ENCODE measurements around the gene HLCS.

The HLCS gene

DNA sequence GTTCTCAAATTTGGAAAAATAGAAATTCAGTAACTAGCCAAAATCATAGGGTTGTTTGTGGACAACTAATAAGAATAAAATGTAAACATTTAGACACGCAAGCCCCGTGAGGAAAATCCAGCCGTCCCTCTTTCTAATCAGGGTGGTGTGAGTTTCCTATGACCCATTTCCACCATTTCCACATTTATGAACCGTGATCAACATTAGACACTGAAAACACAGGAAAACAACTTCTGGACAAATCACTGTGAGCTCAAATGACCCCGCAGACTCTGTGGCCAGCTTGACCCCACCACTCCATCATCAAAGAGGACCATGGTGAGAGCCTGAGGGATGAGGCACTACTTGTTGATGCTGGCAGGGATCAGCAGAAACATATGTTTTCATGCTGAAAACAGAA is 166.6 kb downstream of the HLCS start:
- no peak overlapping the region for H3K4me3 Mint-ChIP-seq
- peaks cover 64% of the 10 kb centered on the region for H3K36me3 Mint-ChIP-seq (ENCODE audit: low read depth)
- no peaks in the 10 kb centered on the region for H3K4me1 Mint-ChIP-seq (ENCODE audit: low read depth)
- no peaks in the 10 kb centered on the region for H3K27me3 Mint-ChIP-seq
- no peak overlapping the region for H3K27ac Mint-ChIP-seq
- H3K9me3 Mint-ChIP-seq: peaks cover 26% of the 10 kb centered on the region

DNA sequence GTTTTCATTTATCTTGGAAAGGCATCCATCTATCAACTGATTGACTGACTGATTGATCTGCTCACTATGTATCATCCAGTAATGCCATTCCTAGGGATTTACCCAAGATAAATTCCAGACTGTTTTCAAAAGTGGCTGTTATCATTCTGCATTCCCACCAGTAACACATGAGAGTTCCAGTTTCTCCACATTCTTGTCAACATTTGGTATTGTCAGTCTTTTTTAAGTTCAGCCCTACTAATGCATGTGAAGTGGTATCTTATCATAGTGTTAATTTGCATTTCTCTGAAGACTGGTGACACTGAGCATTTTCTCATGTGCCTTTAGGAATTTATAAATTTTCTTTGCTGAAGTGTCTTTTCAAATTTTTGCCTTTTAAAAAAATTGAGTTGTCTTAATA is 168.0 kb downstream of the HLCS start:
- H3K4me3 Mint-ChIP-seq: no peak overlapping the region
- H3K36me3 Mint-ChIP-seq (ENCODE audit: low read depth): peaks cover 63% of the 10 kb centered on the region
- H3K9me3 Mint-ChIP-seq: peaks cover 28% of the 10 kb centered on the region

DNA sequence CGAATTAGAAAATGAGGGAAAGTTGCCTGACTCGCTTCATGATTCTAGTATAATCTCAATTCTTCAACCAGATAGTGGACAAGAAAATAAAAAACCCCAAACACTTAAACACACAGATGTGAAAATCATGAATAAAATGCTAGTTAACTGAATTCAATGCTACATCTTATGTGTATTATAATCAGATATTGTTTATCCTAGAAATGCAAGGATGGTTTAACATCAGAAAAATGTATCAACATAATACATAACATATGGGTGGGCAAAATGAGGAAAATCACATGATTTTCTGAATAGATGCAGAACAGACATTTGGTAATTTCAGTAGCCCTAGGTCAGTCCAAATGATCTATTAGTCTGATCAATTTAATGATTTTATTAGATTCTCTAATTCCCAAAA is 170.4 kb downstream of the HLCS start:
- Mint-ChIP-seq H3K27me3 (no peaks in the 10 kb centered on the region), H3K27ac (no peak overlapping the region), H3K4me1 (ENCODE audit: low read depth) (no peaks in the 10 kb centered on the region), H3K4me3 (no peak overlapping the region), H3K36me3 (ENCODE audit: low read depth) (peaks cover 56% of the 10 kb centered on the region), H3K9me3 (peaks cover 28% of the 10 kb centered on the region)

More for the DNA sequence above, 168.0 kb downstream of the HLCS start:
- Mint-ChIP-seq H3K27me3 (no peaks in the 10 kb centered on the region), H3K27ac (no peak overlapping the region), H3K4me1 (ENCODE audit: low read depth) (no peaks in the 10 kb centered on the region)

DNA sequence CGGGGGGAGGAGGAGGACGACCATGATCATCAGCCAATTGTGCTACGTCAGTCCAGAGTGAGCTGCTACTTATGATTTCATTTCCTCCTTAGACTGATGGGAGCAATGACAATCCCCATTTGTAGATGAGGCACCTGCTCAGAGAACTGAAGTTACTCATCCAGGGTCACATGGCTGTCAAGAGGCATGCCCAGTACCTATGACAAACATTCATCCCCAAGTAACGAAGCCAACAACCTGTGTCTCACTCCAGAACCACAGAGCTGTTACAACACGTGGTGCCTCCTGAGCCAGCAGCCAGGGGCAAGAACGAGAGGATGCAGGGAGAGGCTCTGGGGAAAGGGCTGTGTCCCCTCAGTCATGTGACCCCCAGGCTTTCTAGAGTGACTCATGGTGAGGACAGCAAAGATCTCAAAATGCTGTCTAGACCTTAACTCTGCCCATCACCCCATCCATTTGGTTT is 173.9 kb downstream of the HLCS start:
- no peak overlapping the region for H3K27ac Mint-ChIP-seq
- no peak overlapping the region for H3K4me3 Mint-ChIP-seq
- no peaks in the 10 kb centered on the region for H3K4me1 Mint-ChIP-seq (ENCODE audit: low read depth)
- peaks cover 11% of the 10 kb centered on the region for H3K9me3 Mint-ChIP-seq
- peaks cover 26% of the 10 kb centered on the region for H3K36me3 Mint-ChIP-seq (ENCODE audit: low read depth)
- H3K27me3 Mint-ChIP-seq: no peaks in the 10 kb centered on the region

DNA sequence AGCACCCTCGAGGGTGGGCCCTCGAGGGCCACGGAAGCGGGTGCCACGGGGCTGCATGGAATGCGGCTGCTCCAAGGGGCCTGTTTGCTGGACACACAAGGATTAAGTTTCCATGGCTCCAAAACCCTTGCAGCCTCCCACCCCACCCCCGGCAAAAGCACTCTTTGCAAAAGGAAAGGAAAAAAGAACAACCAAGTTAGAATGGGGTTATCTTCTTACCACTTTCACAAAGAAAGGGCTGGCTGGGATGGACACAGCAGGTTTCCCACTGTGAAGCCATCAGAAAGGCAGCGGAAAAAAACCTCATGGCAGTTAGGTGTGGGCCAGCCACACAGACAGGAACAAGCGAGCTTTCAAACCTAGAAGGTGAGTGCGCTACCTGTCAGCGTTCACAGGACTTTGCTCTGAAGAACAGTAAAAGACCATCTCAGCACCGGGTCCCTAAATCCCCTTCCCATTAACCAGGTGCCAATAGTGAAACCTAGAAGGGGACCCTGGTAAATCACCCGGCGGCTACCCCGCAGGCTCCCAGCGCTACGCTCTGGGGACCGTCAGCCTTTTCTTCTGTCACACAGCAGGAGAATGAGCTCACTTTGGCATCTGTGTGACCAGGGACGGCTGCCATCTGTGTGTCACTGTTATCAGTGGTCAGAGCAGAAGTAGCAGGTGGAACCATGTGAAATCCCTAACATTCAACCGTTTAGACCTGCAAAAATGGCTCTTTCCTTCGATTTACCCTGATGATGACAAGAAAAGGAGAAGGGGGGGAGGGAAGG is 174.6 kb downstream of the HLCS start:
- Mint-ChIP-seq H3K36me3 (ENCODE audit: low read depth) (peaks cover 21% of the 10 kb centered on the region), H3K4me1 (ENCODE audit: low read depth) (no peaks in the 10 kb centered on the region), H3K4me3 (no peak overlapping the region), H3K9me3 (peaks cover 7% of the 10 kb centered on the region), H3K27ac (no peak overlapping the region), H3K27me3 (no peaks in the 10 kb centered on the region)

DNA sequence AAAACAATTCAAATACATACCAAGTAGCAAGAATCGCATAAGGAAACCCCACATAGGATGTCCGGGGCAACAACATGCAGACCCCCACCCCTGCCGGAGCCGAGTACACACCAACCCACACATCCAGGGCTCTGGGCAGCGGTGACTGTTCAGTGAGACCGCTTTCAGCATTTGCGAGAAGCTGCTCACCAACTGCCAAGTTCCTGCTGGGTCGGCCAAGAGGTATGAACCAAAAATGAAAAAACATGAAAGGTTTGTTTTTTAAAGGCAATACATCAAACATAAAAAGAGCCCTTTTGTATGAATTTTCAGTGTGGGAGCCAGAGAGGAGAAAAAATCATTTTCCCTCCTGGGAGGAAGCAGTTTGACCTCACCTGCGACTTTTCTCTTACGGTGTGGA is 175.3 kb downstream of the HLCS start:
- H3K27ac Mint-ChIP-seq: no peak overlapping the region
- no peaks in the 10 kb centered on the region for H3K4me1 Mint-ChIP-seq (ENCODE audit: low read depth)
- H3K27me3 Mint-ChIP-seq: no peaks in the 10 kb centered on the region
- no peak overlapping the region for H3K4me3 Mint-ChIP-seq
- peaks cover 6% of the 10 kb centered on the region for H3K9me3 Mint-ChIP-seq
- peaks cover 16% of the 10 kb centered on the region for H3K36me3 Mint-ChIP-seq (ENCODE audit: low read depth)

DNA sequence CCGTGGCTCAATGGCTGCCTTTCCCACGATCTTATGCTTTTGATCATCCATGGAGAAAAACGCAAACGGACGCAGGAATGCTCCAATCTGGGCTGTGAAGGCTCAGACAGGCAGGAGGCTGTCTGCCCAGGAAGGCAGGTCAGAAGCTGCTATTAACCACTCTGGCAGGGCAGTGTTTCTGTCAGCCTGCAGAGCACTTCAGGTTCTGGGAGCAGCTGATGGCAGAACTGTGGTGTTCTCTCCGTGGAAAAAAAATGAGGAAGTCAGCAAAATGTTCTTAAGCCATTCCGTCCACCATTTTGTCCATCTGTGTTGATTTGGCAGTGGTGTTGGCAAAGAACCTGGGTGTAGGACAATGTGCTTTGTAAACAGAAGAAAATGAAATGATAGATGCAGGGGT is 175.9 kb downstream of the HLCS start:
- Mint-ChIP-seq H3K36me3 (ENCODE audit: low read depth) (peaks cover 16% of the 10 kb centered on the region), H3K4me1 (ENCODE audit: low read depth) (no peaks in the 10 kb centered on the region), H3K4me3 (no peak overlapping the region), H3K9me3 (peaks cover 4% of the 10 kb centered on the region), H3K27ac (no peak overlapping the region), H3K27me3 (no peaks in the 10 kb centered on the region)

DNA sequence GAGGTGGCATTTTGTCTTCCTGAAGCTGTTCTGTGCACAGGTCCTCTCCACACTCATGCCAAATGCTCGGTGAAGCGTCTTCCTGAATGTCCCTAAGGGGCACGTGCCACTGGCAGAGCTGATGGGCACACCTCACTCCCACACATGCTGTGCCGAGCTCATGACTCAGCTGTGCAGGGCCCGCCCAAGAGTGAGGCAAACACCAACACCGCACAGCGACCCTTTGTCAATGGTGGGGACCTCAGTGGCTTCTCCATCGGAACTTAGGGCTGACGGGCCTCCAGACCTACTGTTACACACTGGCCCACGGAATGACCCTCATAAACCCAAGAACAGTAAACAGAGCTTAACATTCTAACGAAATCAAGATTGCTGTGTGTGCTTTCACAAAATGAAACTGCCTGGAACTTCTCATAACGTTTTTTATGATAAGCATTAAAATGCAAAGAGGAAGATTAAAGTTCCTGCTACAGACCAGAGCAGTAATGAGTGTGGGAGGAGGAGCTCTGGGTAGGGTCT is 178.3 kb downstream of the HLCS start:
- Mint-ChIP-seq H3K27me3 (no peaks in the 10 kb centered on the region), H3K9me3 (no peaks in the 10 kb centered on the region), H3K36me3 (ENCODE audit: low read depth) (peaks cover 7% of the 10 kb centered on the region), H3K27ac (no peak overlapping the region), H3K4me1 (ENCODE audit: low read depth) (no peaks in the 10 kb centered on the region), H3K4me3 (no peak overlapping the region)

DNA sequence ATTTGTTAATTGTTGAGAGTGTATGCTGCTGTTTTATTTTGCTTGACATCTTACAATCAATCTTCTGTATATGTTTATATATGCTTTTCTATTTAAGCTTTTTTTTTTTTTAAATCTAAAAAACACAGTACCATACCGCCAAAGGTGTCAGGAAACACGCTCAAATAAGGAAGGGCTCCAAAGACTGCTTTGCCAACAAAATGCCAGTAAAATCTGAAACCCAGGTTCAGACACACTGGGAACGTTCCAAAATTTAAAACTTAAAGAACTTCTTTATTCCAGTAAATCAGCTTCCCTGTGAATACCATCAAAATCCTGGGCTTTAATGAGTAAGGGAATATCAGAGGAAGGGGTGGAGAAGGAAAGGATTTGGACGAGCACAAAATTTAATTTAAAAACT is 180.3 kb downstream of the HLCS start:
- Mint-ChIP-seq H3K9me3 (no peaks in the 10 kb centered on the region), H3K36me3 (ENCODE audit: low read depth) (peaks cover 5% of the 10 kb centered on the region), H3K4me1 (ENCODE audit: low read depth) (no peaks in the 10 kb centered on the region), H3K4me3 (no peak overlapping the region), H3K27ac (no peak overlapping the region), H3K27me3 (no peaks in the 10 kb centered on the region)

DNA sequence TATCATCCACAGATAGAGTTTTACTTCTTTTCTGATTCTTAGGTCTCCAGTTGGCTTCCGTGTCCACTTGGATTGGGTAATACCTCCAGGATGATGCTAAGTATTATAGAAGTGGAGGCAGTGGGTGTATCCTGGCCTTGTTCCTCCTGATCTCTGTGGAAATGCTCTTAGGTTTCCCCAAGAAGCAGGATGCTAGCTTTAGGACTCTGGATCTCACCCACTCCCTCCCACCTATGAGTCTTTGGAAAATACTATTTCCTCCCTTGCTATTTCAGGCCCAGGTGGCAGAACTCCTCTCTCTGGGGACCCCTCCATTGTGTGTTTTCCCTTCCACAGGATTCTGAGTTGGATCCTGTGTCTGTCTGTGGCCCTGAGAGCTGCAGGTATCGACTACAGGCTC is 180.9 kb downstream of the HLCS start:
- Mint-ChIP-seq H3K27me3 (no peaks in the 10 kb centered on the region), H3K36me3 (ENCODE audit: low read depth) (no peaks in the 10 kb centered on the region), H3K27ac (no peak overlapping the region), H3K9me3 (no peaks in the 10 kb centered on the region), H3K4me1 (ENCODE audit: low read depth) (no peaks in the 10 kb centered on the region), H3K4me3 (no peak overlapping the region)

DNA sequence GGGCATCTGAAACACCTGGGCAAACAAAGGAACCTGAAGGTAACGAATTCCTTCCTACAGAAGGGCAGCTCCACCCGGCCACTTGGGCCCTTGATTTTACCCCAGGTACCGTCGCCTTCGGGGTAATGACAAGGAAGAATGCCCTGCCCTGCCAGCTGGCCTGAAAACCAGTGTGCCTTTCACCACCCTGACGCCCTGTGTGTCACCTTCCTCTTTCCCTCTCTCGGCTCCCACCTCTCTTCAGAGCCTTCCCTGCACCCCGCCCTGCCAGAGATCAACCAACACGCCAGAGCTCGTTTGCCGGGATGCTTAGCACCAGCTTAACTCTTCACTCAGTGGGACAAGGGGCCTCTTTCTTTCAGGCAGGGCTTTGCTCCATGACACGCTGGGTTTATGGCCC is 181.5 kb downstream of the HLCS start:
- no peaks in the 10 kb centered on the region for H3K27me3 Mint-ChIP-seq
- H3K27ac Mint-ChIP-seq: no peak overlapping the region
- no peaks in the 10 kb centered on the region for H3K36me3 Mint-ChIP-seq (ENCODE audit: low read depth)
- H3K4me1 Mint-ChIP-seq (ENCODE audit: low read depth): no peaks in the 10 kb centered on the region
- H3K4me3 Mint-ChIP-seq: no peak overlapping the region
- H3K9me3 Mint-ChIP-seq: no peaks in the 10 kb centered on the region

DNA sequence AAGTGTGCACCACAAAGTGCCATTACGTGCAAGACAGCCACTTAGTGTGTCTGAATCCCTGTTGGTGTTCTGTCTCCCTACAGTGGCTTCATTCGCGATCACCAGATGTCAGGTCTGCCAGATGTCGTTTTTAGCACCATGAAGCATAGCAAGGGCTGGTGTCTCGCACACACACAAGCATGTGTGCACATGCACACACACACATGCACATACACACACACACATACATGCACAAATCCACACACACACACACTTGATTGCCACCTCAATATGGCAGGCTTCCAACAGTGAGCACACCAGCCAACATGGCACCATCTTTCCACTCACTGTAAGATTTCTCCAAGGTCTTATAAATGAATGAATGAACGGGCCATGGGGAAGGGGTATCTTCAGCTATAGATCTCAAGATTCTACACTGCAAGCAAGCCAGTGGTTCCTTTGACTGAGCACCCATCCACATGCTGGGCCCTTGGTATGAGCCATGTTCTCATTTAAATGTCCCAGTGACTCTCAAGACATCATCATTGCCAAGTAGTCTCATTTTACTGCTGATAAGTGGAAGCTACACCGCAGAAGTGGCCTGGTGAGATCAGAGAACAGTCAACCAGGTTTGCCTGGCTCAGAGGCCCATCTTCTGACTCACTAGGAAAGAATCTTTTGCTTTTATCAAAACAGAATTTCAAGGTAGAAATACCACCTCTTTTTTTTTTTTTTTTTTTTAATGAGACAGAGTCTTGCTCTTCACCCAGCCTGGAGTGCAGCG is 182.7 kb downstream of the HLCS start:
- Mint-ChIP-seq H3K4me1 (ENCODE audit: low read depth) (no peaks in the 10 kb centered on the region), H3K36me3 (ENCODE audit: low read depth) (no peaks in the 10 kb centered on the region), H3K27ac (no peak overlapping the region), H3K4me3 (no peak overlapping the region), H3K27me3 (no peaks in the 10 kb centered on the region), H3K9me3 (no peaks in the 10 kb centered on the region)

DNA sequence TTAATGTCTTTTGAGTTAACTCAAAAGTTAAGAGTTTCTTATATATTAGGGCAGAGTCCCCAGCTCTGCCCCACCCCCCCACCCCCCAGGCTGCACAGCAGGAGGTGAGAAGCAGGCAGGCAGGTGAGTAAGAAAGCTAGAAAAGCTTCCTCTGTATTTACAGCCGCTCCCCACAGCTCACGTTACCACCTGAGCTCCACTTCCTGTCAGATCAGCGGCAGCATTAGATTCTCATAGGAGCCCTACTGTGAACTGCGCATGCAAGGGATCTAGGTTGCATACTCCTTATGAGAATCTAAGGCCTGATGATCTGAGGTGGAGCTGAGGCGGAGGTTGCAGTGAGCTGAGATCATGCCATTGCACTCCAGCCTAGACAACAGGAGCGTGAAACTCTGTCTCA is 185.6 kb downstream of the HLCS start:
- Mint-ChIP-seq H3K36me3 (ENCODE audit: low read depth) (no peaks in the 10 kb centered on the region), H3K27ac (no peak overlapping the region), H3K27me3 (no peaks in the 10 kb centered on the region), H3K4me1 (ENCODE audit: low read depth) (no peaks in the 10 kb centered on the region), H3K4me3 (no peak overlapping the region), H3K9me3 (no peaks in the 10 kb centered on the region)

DNA sequence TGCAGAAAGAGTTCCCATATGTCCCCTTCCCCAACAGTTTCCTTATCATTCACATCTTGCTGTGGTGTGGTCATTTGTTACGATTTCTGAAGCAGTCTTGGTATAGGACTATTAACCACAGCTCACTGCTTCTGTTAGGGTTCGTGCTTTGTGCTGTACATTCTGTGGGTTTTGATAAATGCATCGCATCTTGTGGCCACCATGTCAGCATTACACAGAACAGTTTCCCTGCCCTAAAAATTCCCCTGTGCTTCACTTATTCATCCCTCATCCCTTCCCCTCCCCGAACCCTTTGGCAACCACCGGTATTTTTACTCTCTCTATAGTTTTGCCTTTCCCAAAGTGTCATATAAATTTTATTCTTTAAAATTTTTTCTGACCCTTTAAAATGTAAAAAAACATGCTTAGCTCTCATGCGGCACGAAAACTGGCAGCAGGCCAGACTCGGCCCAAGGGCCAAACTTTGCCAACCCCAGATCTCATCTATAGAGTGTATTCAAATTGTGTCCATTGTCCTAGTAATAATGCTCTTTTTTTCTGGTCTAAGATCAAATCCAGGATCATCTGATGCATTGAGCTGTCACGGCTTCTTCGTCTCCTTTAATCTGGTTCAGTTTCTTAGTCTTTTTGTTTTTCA is 189.4 kb downstream of the HLCS start:
- Mint-ChIP-seq H3K4me3 (no peak overlapping the region), H3K36me3 (ENCODE audit: low read depth) (no peaks in the 10 kb centered on the region), H3K27ac (no peak overlapping the region), H3K4me1 (ENCODE audit: low read depth) (no peaks in the 10 kb centered on the region), H3K9me3 (no peaks in the 10 kb centered on the region), H3K27me3 (no peaks in the 10 kb centered on the region)

DNA sequence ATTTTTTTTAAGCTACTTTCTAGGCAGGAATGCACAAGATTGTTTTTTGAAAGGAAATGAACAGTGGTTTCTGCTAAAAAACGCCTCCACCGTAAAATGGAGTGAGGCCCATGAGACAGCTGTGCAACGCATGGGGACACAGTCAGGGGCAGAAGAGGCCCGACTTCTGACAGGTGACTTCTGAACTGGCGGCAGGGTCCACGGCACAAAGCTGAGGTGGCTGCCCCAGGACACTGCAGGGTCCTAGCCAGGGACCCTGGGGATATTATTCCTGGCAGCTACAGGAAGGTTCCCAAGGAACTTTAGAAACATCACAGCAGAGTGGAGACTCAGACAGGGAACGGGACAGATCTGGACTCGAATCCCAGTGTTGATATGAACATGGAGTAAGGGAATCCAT is 192.5 kb downstream of the HLCS start:
- no peak overlapping the region for H3K27ac Mint-ChIP-seq
- no peaks in the 10 kb centered on the region for H3K27me3 Mint-ChIP-seq
- H3K9me3 Mint-ChIP-seq: no peaks in the 10 kb centered on the region
- no peaks in the 10 kb centered on the region for H3K4me1 Mint-ChIP-seq (ENCODE audit: low read depth)
- H3K4me3 Mint-ChIP-seq: no peak overlapping the region
- H3K36me3 Mint-ChIP-seq (ENCODE audit: low read depth): no peaks in the 10 kb centered on the region

Measured in stimulated activated naive CD8-positive, alpha-beta T cell treated with anti-CD3 and anti-CD28 coated beads, Interleukin-15, Interleukin-2, amounts not matched to agents 100 ng/mL and 50 ng/mL, for 24 hours (primary cell).